HPDE6-E6E7 (cell line): ENCODE results near the gene MSL3B.
"Not testable (repeated sequence)": the region's sequence is repeated elsewhere in the genome, so short reads cannot be mapped to it uniquely, and the experiment has no call there.

Experiments
- DNase-seq: peaks from one replicate; pipeline ENCODE4 v3.0.0; 2011; ENCODE audit warnings: missing footprints; ENCODE audit errors: extremely low spot score

The MSL3B gene

GRCh38 chr2:233867993-233868532 is at the start of gene MSL3B:
Gene MSL3B (minus strand): TSS chr2:233868386.
- peak; percentile 60 for DNase-seq

DNA sequence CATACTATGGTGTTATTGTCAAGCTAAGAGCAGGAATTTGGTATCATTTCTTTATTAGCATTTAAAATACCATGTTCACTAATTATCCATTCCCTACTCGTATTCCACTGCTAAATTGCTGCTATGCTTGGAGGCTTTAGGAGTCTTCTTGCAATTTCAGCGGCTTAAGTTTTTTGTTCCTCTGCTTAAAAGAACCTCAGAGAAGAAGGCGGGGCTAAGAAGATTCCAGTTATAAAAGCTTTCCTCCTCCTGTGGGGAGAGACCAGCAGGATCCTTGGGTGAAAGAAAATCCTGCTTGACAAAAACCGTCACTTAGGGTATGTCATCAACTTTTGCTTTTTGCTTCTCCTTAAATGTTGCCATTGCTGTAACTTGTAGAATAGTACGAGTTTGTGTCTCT is 48.9 kb upstream of the MSL3B start, which contains the start of gene TRPM8:
Gene TRPM8, plus strand, starts transcription at position 258 of the 400 bp plus-strand sequence. CDS start 9,165 bp downstream, outside the sequence.
- DNase-seq = no peak

DNA sequence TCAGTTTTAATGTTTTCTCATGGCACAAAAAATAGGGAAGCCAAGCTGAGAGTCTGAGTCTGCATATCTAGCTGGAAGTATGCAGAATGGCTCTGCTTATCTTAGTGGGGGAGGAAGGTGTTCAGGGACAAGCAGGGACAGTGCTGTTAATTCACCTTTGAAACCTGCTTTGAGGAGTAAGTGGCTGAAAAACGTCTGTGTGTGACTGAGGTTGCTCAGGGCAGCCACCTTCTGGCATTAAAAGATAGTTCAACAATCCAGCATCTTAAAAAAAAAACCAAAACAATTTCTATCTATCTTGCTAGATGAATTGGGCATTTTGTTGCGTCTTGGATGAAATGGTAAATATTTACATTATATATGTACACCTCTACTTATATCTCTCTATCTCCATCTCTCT is 46.9 kb upstream of the MSL3B start:
- DNase-seq = peak; percentile 42

DNA sequence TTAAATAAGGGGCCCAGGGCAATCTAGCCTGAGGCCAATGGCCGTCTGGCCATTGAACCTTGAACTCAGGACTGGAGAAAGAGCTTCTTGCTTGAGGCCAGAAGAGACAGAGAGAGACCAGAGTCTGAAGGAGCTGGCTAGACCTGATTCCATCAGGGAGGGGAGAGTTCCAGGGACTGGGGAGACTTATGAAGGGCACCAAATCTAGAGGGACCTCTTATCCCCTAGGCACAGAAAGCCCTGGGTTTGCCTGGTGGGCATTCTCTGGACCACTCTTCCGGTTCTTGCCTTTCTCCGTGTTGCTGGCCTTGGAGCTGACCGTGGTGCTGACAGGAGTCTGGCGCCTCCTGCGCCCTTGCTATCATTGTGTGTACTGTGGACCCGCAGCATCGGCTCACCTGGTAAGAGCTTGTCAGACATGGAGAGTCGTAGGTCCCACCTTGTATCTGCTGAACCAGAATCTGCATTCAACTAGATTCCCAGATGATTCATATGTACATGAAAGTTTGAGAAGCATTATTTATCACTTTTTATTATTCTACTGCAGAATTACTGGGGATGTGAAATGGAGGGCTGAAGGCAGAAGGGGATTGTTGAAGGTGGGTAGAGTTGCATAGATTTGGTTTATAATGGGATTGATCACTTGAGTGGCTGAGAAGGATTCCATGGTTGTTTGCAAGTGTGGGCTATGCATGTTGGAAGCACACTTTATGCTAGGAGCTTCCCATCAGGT is 44.7 kb upstream of the MSL3B start:
- peak; percentile 46 for DNase-seq

GRCh38 chr2:233907627-233908026 is 39.4 kb upstream of the MSL3B start:
- no peak for DNase-seq

DNA sequence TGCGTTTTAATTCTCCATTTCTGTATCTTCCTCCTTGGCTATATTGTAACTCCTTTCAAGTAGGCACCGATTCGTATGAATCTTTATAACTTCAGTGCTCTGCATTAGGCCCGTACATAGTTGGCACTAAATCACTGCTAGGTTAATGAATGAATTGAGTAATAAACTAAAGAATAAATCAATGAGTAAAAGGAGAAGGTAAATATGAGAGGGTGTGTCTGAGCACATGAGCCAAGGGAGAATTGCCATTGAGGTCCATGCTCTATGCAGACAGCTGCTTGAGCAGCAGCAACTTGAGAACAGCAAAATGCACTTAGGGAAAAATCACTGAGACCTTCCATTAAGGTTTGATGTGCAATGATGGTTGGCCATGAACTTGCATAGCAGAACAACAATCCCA is 37.8 kb upstream of the MSL3B start:
- no peak for DNase-seq

DNA sequence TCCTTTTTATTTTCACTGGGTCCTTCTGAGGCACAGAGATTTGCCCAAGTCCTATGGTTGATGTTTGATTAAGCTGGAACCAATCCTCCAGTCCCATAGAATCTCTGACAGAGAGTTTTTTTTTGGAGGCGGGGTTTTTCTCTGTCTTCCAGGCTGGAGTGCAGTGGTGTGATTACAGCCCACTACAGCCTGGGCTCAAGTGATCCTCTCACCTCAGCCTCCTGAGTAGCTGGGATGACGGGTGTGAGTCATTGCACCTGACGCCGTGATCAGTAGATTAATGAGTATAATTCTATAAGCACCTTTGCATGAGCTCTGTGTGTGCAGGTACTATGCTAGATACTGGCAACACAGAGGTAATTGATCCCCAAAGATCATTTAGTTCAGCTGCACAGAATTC is 33.7 kb upstream of the MSL3B start:
- DNase-seq = no peak

DNA sequence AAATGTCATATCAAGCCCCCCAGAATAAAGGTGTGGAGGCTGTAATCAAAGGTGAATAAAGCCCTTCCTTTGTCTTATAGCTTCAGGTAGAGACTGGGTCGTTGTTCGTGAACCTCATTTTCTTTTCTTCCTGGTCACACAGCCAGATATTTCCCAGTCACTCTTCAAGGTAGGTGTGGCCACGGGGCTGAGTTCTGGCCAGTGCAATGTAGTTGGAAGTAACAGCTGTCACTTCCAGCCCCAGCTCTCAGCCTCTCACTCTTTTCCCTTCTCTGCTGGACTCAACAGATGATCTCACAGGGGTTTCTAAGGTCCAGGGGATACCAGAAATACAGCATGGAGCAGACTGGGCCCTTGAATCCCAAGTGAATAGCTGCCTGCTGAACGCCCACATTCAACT is 33.2 kb upstream of the MSL3B start:
- no peak for DNase-seq

- not testable (repeated sequence) for DNase-seq
Observed at GRCh38 chr2:233896253-233896652, 28.1 kb upstream of the MSL3B start.

DNA sequence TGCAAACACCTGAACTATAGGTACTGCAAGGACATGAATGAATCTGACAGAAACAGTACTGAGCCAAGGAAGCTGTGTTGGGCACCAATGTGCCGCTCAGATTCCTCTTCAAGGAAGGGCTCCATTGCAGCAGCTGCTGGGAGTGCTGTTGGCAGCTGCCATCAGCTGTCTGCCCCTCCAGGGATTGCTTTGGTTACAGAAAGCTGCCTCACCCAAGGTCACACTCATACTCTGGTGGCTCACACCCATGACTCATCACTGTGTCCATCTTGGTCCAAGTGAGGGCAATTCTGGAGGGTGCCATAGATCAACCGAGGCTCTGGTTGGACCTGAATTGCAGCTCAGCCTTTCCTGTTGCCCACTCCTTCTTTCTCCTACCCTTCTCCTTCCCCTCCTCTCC is 24.6 kb upstream of the MSL3B start:
- no peak for DNase-seq

GRCh38 chr2:233882353-233882752 is 14.2 kb upstream of the MSL3B start:
- DNase-seq = no peak

DNA sequence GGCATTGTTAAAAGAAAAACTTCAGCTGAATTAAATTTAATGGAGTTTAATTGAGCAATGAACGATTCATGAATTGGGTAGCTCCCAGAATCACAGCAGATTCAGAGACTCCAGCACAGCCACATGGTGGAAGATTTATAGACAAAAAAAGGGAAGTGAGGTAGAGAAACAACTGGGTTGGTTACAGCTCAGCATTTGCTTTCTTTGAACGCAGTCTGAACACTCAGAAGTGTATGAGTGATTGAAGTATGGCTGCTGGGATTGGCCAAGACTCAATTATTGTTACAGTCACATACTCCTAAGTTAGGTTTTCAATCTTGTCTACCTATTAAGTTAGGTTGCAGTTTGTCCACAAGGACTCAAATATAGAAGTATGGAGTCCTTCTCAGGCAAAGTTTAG is 3.9 kb upstream of the MSL3B start:
- DNase-seq = not testable (repeated sequence)

- DNase-seq = no peak
Observed at GRCh38 chr2:233871432-233871831, 3.2 kb upstream of the MSL3B start.

GRCh38 chr2:233866479-233866878 is 1.7 kb downstream of the MSL3B start:
- DNase-seq = no peak

- DNase-seq = no peak
Observed at GRCh38 chr2:233865838-233866237, 2.3 kb downstream of the MSL3B start.

DNA sequence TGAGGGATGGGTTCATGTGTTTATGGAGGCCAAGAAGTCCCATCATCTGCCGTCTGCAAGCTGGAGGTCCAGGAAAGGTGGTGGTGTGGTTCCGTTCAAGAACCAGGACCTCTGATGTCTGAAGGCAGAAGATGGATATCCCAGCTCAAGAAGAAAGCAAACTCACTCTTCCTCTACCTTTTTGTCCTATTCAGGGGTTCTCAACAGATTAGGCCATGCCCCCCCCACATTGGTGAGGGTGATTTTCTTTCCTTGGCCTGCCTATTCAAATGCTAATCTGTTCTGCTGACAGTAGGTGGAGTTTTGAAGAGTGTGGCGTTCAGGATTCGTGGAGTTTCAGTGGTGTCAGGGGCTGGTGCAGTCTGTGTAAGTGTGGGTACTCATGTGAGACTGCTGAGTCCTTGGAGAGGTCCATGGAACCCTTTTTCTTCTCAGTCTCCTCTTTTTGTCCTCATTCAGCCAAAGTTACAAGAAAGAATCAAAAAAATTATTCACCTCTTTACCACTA is 5.9 kb downstream of the MSL3B start:
- DNase-seq = no peak

DNA sequence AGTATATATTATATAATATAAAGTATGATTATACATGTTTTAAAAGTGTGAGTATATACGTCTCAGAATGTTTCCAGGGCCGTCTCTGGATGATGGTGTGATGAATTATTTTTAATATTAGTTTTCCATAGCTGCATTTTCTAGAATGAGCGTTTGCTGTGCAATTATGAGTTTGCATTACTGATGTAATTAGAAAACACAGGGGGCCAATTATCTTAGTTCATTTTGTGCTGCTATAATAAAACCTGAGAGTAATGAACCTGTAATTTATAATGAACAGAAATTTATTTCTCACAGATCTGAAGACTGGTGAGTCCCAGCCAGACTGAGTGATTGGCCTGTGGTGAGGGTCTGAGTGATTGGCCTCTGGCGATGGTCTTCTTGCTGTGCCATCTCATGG is 9.9 kb downstream of the MSL3B start:
- no peak for DNase-seq

DNA sequence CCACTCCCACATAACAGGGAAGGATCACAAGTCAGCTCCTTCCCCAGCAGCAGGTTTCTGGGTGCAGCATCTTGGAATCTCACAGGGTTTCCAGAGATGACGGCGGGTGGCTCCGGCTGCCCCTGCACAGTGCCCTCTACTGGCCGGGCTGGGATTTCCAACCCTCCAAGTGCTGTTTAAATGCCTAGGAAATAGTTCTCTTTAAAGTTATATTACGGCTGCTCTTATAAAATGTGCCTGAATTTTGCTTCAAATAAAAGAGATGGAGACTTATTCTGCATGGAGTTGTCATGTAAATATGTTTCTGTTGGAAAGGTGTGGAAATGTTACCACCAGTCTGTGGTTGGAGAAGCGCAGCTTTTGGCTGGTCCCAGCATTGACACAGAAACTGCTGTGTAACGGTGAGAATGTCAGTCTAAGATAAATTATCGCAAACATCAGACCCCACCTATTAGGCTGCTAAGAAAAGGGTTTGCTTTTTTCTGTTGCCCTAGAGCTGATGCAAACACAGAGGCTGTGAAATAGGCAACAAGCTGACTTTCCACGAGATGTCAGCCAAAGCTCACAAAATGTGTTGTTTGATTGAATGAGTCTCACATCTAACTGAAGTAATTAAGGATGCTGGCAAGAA is 10.6 kb downstream of the MSL3B start:
- DNase-seq = no peak

DNA sequence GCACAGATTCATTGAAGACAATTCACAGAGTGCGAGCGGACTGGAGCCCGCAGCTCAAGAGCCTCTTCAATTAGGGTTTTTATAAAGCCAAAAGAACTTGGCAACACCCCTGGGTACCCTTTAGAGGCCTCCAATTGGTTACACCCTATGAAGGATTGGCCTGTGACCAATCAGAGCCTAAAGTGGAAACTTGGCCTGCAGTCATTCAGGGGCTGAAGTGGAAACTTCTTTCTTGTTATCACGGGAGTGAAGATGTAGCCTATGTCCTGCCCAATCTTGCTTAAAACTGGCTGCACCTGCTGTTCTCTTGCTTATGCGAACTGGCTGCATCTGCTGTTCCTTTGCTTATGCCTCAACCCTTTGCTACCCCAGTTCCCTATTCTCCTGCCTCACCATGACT is 12.0 kb downstream of the MSL3B start:
- no peak for DNase-seq

DNA sequence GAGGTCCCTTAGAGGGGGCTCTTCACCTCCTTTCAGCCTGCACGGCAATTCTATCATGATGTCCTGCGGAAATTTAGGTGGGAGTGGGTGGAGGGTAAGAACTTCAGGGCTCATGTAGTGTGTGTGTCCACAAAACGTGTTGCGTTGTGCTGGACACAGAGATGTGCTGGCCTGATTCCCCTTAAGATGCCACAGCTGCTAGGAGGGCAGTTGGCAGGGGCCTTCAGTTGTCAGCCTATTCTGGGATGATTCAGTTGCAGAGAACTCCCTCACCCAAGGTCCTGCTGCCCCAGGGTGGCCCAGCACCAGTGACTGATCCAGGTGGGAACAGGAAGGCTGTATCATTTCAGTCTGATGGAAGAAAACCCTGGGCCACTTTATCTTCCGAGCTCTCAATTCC is 12.8 kb downstream of the MSL3B start:
- no peak for DNase-seq

GRCh38 chr2:233854241-233854981 is 13.8 kb downstream of the MSL3B start, which contains the start of gene HJURP:
Gene HJURP (minus strand): TSS chr2:233854535. CDS start chr2:233854500, 35 bp downstream.
- DNase-seq = peak; percentile 97

DNA sequence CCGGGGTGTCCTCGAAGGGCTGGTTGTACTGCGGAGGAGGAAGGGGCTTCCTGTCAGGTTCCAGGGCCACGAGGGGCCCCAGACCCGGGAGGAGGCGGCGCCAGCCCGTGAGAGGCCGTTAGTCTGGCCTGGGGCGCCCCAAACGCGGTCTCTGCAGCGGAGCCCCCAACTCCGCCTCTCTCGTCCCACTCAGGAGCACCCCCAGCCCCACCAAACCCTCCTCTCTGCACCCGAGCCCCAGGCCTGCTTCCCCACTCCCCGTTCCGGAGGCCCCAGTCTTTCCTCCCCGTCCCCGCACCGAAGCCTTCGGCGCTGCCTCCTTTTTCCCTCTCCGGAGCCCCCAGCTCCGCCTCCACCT is 14.3 kb downstream of the MSL3B start:
- no peak for DNase-seq
